GM18909 (cell line): Measurements from ENCODE around the gene PTX3.

Experiments used
- ATAC-seq: cut with Tn5 transposase; IDR thresholded peaks from one replicate; pipeline ENCODE4 v1.9.1; 2021; ENCODE audit warnings: mild to moderate bottlenecking; ENCODE audit not compliant: unreplicated experiment, poor library complexity

Gene PTX3

DNA sequence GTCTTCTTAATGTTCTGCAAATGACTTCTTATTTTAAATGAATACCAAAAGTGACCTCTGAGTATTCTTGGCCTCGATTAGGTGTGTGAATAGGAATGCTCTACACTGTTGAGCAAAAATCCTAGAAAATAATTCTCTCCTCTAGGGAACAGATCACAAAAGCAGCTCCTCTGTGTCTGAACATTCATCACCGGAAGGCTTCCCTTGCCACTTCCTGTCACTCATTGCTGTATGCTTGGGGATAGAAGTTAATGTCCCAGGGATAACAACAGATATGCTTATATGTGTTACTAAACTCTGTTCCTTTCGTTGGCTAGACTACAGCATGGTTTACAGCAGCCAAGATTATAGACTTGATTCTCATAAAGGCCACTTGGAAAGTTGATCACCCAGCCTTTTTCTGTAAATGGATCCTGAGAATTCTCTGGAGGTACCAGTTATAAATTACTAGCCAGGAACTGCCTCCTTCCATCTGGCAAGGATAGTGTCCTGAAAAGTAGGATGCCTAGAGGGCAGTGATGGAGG is 16.0 kb upstream of the PTX3 start:
- ATAC-seq = no peak

DNA sequence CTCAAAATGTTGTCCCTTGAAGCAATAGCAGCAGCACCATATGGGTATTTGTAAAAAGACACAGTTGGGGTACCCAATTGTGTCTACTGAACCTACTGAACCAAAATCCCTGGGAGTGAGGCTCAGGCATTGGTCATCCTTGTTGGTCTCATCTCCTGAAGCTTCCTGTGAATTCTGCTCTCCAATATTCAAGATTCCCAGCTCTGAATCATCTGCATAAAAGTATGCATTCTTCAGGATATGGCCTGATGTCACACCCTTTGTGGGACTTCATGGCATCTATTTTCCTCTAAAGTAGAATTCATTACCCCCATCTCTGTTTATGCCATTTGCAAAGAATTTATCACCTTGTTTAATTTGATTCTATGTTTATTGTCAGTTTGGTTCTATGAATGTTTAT is 13.3 kb upstream of the PTX3 start:
- no peak for ATAC-seq

DNA sequence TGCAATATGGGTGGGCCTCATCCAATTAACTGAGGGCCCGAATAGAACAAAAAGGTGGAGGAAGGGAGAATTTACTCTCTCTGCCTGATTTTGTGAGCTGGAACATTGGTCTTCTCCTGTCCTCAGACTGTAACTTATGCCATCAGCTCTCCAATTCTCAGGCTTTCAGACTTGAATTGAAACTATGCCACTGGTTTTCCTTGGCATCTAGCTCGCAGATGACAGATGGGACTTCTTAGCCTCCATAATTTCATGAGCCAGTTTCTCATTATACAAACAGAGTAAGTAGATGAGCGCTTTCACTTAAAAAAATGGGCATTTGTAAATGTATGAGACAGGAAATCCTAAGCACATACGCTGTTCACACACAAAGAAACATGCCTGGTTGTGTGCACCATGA is 8.7 kb upstream of the PTX3 start:
- no peak for ATAC-seq

DNA sequence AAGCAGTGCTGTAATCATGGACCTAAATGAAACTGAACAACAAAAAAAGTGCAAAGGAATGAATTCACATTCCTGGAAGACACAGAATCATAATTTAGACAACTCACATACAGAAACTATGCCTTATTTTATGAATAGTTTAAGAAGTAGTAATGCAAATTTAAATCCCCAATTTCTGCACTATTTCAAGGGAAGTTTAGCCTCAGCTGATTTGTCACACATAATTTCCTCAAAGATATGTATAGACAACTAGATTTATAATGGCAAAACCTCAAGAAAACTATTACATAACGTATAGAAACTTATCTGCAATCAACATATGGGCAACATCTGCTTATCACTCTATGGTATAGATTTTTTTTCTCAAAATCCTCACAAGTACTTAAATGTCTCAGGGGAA is 7.8 kb upstream of the PTX3 start:
- no peak for ATAC-seq

DNA sequence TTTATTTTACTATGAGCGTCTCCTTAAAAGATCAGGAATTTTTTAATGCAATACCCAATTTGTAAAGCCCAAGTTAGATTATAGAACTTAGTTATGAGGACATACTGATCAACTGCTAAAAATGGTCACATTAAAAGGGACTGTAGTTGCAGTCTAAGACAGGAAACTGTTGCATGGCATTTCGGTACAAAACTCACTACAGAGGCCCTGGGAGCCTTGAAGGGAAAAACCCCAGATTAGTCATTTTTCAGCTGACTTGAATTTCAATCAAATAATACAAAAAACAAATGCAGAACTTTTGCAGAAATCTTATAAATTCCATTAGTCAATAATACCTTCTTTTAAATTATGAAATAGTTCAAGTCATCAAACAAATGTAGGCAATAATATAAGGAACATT is 6.9 kb upstream of the PTX3 start:
- no peak for ATAC-seq

DNA sequence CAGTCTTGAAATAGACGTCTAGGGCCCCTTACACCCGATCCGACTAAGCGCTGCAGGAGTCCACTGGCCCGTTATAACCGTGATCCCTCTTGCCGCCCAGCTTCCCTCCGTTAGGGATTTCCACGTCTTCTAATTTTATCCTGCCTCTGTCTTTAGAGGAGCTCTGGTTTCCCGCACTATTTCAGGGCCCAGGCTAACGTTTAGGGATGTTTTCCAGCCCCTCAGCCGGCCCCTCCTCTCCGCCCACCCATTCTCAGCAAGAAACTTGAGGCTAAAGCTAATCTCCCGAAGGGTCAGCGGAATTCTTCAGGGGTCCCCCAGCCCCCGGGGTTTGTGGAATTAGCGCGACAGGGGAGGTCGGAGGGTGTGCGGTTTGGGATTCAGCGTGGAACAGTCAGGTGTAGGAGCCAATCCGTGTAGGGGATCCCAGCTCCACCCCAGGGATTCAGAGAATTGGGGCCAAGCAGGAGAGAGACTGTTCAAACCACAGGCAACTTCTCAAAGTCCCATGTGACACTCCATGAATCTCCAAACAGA is 1.6 kb downstream of the PTX3 start:
- no peak for ATAC-seq

DNA sequence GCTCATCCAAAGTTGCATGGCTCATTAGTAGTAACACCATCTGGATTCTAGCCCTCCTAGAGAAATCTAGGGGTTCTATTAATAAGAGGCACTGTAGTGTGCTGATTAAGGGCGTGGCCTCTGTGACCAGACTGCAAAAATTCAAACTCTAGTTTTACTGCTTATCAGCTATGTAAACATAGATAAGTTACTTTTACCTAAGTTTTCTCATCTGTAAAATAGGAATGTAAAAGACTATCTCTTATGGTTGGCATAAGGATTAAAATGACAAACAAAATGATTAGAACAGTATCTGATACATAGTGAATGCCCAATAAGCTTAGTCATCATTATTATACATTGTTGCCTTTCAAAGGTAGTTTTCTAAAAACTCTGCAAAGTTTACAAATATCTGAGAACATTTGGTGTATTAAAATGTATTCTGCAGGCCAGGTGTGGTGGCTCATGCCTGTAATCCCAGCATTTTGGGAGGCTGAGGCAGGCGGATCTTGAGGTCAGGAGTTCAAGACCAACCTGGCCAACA is 4.5 kb downstream of the PTX3 start:
- ATAC-seq = no peak

DNA sequence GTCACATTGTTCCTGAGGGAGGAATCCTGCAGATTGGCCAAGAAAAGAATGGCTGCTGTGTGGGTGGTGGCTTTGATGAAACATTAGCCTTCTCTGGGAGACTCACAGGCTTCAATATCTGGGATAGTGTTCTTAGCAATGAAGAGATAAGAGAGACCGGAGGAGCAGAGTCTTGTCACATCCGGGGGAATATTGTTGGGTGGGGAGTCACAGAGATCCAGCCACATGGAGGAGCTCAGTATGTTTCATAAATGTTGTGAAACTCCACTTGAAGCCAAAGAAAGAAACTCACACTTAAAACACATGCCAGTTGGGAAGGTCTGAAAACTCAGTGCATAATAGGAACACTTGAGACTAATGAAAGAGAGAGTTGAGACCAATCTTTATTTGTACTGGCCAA is 6.1 kb downstream of the PTX3 start:
- no peak for ATAC-seq

DNA sequence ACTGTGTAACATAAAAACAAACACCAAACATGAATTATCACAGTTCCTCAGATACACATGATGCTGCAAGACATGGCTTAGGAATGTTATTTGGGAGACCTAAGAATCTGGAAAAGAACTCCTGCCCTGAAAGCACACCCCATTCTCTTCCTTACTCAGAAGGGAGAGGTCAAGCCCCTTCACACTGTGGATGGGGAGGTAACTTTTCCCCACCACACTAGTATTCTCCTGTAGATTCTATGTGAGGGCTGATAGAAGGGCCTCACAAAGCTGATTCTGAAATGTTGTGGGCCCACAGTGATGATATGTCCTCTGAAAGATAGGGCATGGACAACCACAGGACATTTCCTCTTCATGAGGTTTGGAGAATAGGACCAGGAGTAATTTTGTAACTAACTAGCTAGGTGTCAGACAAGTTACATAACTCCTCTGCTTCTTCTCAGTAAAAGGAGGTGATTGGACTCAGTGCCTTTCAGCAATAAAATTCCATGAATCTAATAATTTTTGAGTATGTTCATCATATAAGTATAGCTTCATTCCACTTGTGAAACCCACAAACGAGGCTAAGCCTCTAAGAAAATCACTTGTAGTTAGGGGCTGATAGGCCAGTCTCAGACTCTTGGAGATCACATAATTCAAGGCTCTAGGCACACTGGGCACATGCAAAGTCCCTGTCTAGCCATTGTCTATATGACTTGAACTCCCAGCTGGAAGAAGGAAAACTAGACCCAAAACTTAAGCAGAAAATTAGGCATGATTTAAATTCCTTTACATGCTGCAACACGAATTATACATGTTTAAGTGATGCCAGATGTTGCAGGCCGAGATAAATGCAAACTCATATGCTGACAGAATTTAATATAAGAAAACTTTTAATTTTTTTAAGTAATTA is 7.5 kb downstream of the PTX3 start:
- no peak for ATAC-seq

DNA sequence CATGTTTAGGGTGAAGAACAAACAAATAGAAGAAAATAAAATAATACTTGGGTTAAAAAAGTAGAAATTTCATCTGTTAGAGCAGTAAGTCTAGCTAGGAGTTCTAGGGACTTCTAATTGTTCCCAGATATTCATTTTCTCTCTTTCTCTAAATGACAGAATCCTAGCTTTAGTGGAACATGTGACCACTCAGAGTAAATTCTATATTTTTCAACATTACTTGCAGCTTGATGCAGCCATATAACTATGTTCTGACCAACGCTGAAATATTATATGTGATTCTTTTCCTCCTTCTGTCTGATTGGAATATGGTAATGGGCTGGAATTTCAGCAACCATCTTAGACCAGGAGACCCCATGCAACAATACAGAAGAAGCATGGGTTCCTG is 8.1 kb downstream of the PTX3 start:
- ATAC-seq = no peak

DNA sequence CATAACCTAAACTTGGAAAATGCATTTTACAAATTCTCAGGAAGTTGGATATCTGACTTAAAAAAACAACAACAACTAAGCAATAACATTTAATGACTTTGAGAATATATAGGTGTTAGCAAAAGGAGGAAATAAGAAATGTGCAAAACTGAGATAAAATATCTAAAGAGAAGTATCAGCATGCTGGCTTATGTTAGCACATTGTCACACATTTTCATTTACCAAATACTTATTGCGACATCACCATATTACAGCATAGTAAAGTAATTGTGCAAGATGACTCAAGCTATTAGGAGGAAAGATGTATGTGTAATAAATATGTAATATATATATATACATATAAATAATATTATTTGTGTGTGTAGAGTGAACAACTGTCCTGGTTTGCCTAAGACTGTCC is 9.2 kb downstream of the PTX3 start:
- ATAC-seq = no peak

DNA sequence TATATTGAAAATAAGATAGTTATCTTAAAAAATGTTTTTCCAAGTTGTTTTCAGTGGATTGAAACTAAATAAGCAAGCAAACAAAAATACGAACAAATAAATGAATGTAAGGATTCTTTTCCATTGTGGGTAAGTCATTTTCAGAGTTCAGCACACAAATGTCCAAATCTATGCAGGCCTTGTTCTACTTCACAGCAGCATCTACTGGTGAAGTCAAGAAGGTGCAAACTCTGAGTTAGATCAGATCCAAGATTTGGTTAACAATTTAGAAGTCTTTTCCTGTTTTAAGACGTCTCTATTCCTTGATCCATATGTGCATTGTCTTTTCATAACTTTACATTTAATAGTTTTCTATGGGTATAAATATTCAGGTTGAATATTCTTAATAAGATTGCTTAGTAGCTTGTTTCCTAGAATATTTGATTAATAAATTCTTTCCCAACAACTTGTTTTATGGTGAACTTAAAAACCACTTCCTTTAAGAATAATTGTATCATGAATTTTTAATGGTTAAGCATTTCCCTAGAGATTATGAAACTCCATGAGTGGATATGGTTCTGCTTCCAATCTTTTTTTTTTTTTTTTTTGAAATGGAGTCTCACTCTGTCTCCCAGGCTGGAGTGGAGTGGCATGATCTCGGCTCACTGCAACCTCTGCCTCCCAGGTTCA is 10.5 kb downstream of the PTX3 start:
- ATAC-seq = no peak

DNA sequence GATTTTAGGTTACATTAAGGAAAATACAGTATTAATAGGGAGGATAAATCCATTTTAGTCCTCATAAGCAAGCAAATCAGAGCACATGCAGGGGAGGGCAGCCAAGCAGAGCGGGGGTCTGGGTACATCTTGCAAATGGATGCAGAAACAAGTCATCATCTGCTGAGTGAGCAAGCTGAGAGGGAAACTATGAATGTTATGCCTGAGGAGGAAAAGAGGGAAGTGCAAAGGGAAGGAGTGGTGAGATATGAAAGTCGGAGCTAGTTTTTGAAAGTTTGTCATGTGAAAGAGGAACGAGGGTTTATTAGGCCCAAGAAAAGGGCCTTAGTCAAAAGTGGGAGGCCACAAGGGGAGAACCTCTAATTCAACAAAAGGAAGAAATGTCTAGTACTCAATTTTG is 15.4 kb downstream of the PTX3 start:
- ATAC-seq = no peak

DNA sequence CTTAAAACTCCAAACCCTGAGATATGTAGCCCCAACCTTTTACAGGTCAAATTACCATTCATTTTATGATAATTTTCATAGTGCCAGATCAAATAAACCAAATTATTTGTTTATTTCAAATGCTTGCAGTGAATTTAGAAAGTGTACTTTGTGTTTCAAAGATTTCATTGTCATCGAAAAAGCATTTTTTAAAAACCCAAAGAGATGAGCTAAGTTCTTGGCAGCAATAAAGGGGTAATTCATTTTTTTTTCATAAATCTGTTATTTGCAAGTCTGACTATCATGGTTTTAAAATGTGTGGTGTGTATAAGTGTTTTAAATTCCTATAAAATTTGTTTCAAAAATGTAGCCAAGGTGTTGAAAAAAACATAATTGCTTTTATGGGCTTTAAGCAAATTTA is 17.2 kb downstream of the PTX3 start:
- ATAC-seq = no peak

DNA sequence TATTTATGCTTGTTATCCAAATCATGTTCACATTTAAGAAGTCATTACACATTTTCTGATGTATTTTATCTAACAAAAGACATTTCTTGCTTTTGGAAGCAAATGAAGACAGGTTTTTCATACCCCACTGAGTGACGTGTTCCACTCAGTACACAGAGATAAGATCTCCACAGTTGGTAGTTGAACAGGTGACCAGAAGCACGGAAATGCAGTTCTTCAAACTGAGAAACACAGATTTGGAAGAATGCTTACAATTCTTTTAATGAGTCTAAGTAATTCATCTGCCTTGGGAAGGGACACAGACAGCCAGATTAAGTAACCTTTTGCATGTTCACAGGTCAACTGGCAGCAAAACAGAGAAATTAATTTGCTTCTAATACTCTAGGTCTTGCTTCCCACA is 23.1 kb downstream of the PTX3 start:
- ATAC-seq = no peak

DNA sequence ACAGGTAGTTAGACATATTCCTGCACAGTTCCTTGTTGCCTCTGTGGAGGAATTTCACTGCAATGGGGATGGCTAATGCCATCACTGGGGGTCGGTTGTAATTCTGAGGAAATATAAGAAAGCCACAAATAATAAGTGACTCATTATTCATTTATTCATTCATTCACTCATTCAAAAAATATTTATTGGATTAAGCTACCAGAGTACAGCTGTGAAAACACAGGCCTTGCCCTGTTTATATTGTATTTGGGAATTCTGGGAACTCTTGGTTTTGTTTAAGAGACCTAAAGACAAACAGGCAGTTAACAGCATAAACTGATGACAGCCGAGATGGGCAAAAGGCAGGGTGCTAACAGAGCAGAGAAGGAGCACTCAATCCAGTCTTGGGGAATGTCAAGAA is 23.6 kb downstream of the PTX3 start:
- ATAC-seq = no peak

DNA sequence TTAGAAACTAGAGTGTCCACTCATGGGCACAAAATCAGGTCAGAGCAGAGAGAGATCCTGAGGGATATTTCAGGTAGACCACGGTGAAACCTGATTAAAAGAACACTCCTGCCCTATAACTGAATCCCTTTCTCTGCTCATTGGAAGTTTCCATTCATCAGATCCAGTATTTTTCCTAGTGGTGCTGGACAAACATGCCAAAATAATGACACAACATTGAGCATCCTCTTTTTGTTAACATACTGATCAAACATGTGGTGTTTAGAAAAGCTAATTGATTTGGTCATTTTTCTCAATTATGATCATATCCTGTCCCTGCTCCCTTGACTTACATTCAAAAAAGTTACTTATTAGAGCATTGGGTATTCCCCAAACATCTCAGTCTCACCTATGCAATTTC is 27.2 kb downstream of the PTX3 start:
- no peak for ATAC-seq

DNA sequence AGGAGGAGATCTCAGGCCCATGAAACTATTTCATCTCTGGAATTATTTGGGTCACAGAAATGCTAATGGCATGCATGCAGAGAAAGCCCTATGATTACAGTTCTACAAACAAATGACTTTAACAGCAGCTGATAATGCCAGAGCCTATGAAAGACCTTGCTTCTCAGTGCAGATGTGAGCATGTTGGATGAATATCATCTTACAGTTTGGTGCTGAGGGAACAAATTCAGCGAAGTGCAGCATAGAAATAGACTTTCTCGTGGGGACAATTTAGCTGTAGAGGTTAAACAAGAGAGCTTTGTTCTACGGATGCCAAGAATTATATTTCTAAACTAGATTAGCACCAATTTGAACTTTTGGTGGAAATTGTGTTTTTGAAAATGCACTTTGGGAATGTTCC is 27.7 kb downstream of the PTX3 start:
- ATAC-seq = no peak

DNA sequence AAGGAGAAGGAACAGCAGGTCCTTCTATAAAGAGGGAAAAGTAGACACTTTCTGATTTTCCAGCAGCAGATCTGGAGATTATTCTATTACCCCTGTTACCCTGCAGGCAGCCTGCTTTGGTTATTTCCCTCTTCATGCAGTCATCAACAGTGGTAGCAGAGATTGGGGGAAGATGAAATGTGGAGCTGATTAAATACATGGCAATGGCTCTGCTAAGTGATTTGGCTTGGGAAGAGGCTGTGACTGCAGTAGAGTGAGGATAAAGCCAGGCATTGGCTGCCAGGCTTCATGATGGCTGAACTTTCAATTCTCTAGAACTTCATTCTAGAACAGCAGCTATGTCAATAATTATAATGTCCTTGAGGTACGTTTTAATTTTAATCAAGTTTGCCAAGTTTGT is 29.1 kb downstream of the PTX3 start:
- ATAC-seq = no peak

DNA sequence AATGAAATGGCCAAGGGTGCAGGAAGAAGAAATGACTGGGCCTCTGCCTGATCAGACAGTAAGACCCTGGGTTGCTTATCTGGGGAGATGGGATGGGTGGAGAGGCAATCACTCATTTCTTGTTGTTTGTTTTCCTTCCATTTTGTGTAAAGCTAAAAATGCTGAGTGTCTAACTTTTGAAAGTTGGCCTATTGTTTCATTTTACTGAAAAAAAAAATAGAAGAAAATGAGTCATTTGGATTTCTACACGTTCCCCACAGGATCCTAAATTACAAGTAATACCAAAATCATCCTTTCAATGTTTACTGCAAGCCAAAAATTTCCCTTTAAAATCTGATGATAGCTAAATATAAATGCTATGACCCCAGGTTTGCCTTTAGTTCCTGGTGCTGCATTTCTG is 30.6 kb downstream of the PTX3 start:
- no peak for ATAC-seq

DNA sequence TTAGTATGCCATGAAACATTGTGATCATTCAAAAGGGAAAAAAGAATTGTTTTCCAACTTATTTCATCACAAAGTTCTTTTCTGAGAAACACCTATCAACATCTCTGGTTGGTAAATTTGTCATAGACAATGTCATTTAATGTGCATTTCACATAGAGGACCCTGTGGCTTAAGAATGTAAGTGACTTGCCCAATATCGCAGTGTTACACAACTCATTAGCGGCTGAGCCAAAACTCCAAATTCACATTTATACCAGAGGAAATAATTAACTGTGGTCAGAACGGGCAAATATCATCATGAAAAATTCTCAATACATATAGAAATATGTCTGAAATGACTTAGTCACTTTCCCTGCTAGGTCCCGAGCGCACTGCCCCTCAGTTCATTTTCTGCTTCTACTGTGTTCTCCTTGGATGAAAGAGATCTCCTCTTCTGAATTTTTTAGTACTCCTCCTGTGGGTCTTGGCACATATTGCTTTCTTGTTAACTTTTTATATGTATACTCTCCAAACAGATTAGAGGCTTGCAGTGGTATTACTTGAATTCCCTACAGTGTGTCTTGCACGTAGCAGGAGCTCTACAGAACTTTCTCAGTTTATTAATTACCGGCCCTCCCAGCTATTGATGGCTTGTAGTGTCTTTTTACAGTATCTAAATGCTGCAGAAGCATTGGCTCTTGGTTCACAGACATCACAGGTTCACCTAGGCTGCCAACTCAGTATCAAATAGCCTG is 33.1 kb downstream of the PTX3 start:
- ATAC-seq = no peak
